A549 (cell line): ENCODE results near the gene GALNT5. TPM values are rescaled to one million over a fixed set of nuclear protein-coding genes. Genes with fewer than 3 reads are reported as not detected.

Experiments used
- ATAC-seq, 2 experiments: fragments of 200-7000 bp in 1 of 2; fragments of >200 bp in 1 of 2; cut with Nextera tagmentation in 1 of 2; cut with Tn5 transposase in 1 of 2; 3 replicates each; pipeline versions ENCODE4 v1.8.0 to v1.9.1; 2018 to 2020; ENCODE audit warnings: mild to moderate bottlenecking in 1 of 2, moderate library complexity in 1 of 2
- CTCF ChIA-PET: fragments of 300-600 bp; sonication (Branson Sonifier 250); formaldehyde crosslinking; extraction: SDS; loops from one replicate; lab custom pipeline; 2021; ENCODE audit warnings: antibody characterized with exemption, inconsistent platforms; lab: Yijun Ruan, JAX
- POLR2A ChIA-PET: fragments of 350-600 bp; formaldehyde crosslinking; extraction: SDS; loops from one replicate; lab custom pipeline; 2021; ENCODE audit warnings: antibody characterized with exemption, inconsistent platforms; lab: Yijun Ruan, JAX
- DNase-seq, 2 experiments: peaks; one replicate each; pipeline versions ENCODE4 v3.0.0 to v3.0.0-alpha.2; 2011 to 2016; ENCODE audit warnings: low read depth in 1 of 2, low spot score in 1 of 2
- FAIRE-seq: peaks from 2 replicates; lab custom pipeline; 2011; peaks lifted over from hg19 to GRCh38; lab: Jason Lieb, UNC
- H3K27ac ChIP-seq, 2 experiments: fragments of >200 bp; sonication (Bioruptor Twin); formaldehyde crosslinking; 3 replicates each; pipeline ENCODE4 v1.5.1; 2016 to 2017
- H3K4me1 ChIP-seq: fragments of >200 bp; sonication (Bioruptor Twin); formaldehyde crosslinking; 3 replicates; pipeline ENCODE4 v1.6.1; 2016
- H3K4me2 ChIP-seq: fragments of >200 bp; sonication (Bioruptor Twin); formaldehyde crosslinking; 3 replicates; pipeline ENCODE4 v1.6.1; 2016
- H3K4me3 ChIP-seq: fragments of >200 bp; sonication (Bioruptor Twin); formaldehyde crosslinking; 3 replicates; pipeline ENCODE4 v1.5.1; 2016
- H3K9me3 ChIP-seq: fragments of >200 bp; sonication (Bioruptor Twin); formaldehyde crosslinking; 3 replicates; pipeline ENCODE4 v1.6.1; 2016
- BCL3 ChIP-seq: fragments of >200 bp; sonication (Bioruptor Twin); formaldehyde crosslinking; IDR thresholded peaks from 3 replicates; pipeline ENCODE4 v1.6.1; 2016
- CBX8 ChIP-seq: fragments of 200-600 bp; sonication (generic); IDR thresholded peaks from 2 replicates; pipeline ENCODE4 v1.6.1; 2016
- CEBPB ChIP-seq, 2 experiments: fragments of >200 bp in 1 of 2; sonication (Bioruptor Twin) in 1 of 2; formaldehyde crosslinking in 1 of 2; IDR thresholded peaks; 2 replicates each; pipeline ENCODE4 v1.6.1; 2012 to 2016
- FOXS1 ChIP-seq: fragments of 250-450 bp; sonication (Bioruptor Pico); IDR thresholded peaks from 2 replicates; pipeline ENCODE4 v1.5.0; 2020; ENCODE audit warnings: mild to moderate bottlenecking, moderate library complexity
- HDAC2 ChIP-seq: fragments of 200-600 bp; sonication (generic); IDR thresholded peaks from 2 replicates; pipeline ENCODE4 v1.6.1; 2016
- HES2 ChIP-seq: fragments of >200 bp; sonication (Bioruptor Twin); formaldehyde crosslinking; IDR thresholded peaks from 2 replicates; pipeline ENCODE4 v1.6.1; 2016
- HEYL ChIP-seq: fragments of 250-450 bp; sonication (Bioruptor Pico); IDR thresholded peaks from 2 replicates; pipeline ENCODE4 v1.8.0; 2021; ENCODE audit warnings: mild to moderate bottlenecking, moderate library complexity
- HMGXB4 ChIP-seq: fragments of 250-450 bp; sonication (Bioruptor Pico); IDR thresholded peaks from 2 replicates; pipeline ENCODE4 v1.5.0; 2021; ENCODE audit warnings: mild to moderate bottlenecking, moderate library complexity, borderline replicate concordance
- JUN ChIP-seq, 2 experiments: fragments of >200 bp; sonication (Bioruptor Twin); formaldehyde crosslinking; IDR thresholded peaks; 2 replicates in 1 of 2; 3 replicates in 1 of 2; pipeline ENCODE4 v1.6.1; 2016 to 2017
- MAX ChIP-seq: IDR thresholded peaks from 2 replicates; pipeline ENCODE4 v1.6.1; 2012
- MYC ChIP-seq: IDR thresholded peaks from 2 replicates; pipeline ENCODE4 v1.6.1; 2012; ENCODE audit warnings: mild to moderate bottlenecking, inconsistent platforms, low read length, improper control_type of control experiment, borderline replicate concordance
- NFE2L2 ChIP-seq: fragments of 150-350 bp; conservative IDR thresholded peaks from 2 replicates; pipeline ENCODE4 v1.6.1; 2014; ENCODE audit warnings: low read length
- NR3C1 ChIP-seq: fragments of >200 bp; sonication (Bioruptor Twin); formaldehyde crosslinking; IDR thresholded peaks from 3 replicates; pipeline ENCODE4 v1.6.1; 2017
- POLR2A ChIP-seq: IDR thresholded peaks from 2 replicates; pipeline ENCODE4 v1.6.1; 2012; ENCODE audit warnings: mild to moderate bottlenecking, low read length
- RARB ChIP-seq: fragments of 250-450 bp; sonication (Bioruptor Pico); IDR thresholded peaks from 2 replicates; pipeline ENCODE4 v1.8.0; 2021; ENCODE audit warnings: mild to moderate bottlenecking, moderate library complexity
- RNF2 ChIP-seq: fragments of 200-600 bp; sonication (generic); IDR thresholded peaks from 2 replicates; pipeline ENCODE4 v1.6.1; 2016; ENCODE audit warnings: low read depth, mild to moderate bottlenecking, antibody characterized with exemption, moderate library complexity, borderline replicate concordance
- SREBF2 ChIP-seq: fragments of 450-650 bp; IDR thresholded peaks from 2 replicates; pipeline ENCODE4 v1.6.1; 2014; ENCODE audit warnings: mild to moderate bottlenecking, moderate library complexity
- TFCP2L1 ChIP-seq: fragments of 250-450 bp; sonication (Bioruptor Pico); IDR thresholded peaks from 2 replicates; pipeline ENCODE4 v1.5.0; 2021; ENCODE audit warnings: mild to moderate bottlenecking
- ZNF302 ChIP-seq: fragments of 250-450 bp; sonication (Bioruptor Pico); IDR thresholded peaks from 2 replicates; pipeline ENCODE4 v1.9.0; 2021; ENCODE audit warnings: inconsistent platforms, mild to moderate bottlenecking, moderate library complexity
- WGBS: methylation state at CpG from one replicate; pipeline ENCODE4 v1.1.6; 2017; ENCODE audit errors: missing lambda C conversion rate; 5-methylcytosine and 5-hydroxymethylcytosine counted together
- polyA plus RNA-seq, 4 experiments: library from polyadenylated mRNA; depleted of rRNA in 3 of 4; stranded (reverse); fragments of >200 nt; fragmentation: RNase III in 1 of 4; extraction: RNeasy Plus Mini Kit Qiagen cat#74134 plus additional on column Dnase treatment in 1 of 4; gene quantifications; 2 replicates in 3 of 4; 3 replicates in 1 of 4; pipeline ENCODE4 v1.2.3, GENCODE V29; 2011 to 2017
- TF ChIP-seq, protein P1 (sequence below): IDR thresholded peaks from 2 replicates; pipeline ENCODE4 v1.6.1; 2012
- TF ChIP-seq, protein P2 (sequence below): fragments of >200 bp; sonication (Bioruptor Twin); formaldehyde crosslinking; IDR thresholded peaks from 3 replicates; pipeline ENCODE4 v1.5.1; 2016

The GALNT5 gene
- polyA plus RNA-seq, 2 of the 4 experiments (the other 2 are of a cell fraction): 2.9 to 3.0 TPM

DNA sequence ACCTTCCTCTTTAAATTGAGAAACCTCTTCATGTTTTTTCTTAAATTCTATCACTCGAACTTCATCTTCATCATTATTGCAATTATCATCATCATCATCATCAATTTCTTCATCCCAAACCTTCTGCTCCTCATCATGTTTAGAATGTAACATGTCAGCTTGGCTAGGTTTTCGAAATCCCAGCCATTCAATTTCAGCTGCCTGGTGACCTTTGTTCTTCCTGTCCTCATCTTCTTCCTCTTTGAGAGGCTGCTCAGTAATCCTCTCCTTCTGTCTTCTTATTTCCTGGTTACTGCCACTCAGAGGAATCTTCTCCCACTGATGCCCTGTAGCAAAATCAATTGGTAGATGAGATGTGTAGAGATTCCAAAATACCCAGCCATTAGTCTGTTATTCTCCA is 64.0 kb downstream of the GALNT5 start:
- POLR2A ChIA-PET: no interaction called here
- H3K27ac ChIP-seq: no peak overlapping the region
- no peak for TF ChIP-seq HMGXB4 (CRISPR knock-in tag)
- no peak for TF ChIP-seq FOXS1
- TF ChIP-seq ZNF302 (CRISPR knock-in tag): no peak
- no peak for TF ChIP-seq HES2
- TF ChIP-seq, all 56 proteins: peak for 0
- FAIRE-seq (no peak), DNase-seq (no peak), ATAC-seq (no peak)
- Histone ChIP-seq H3K4me1 (no peaks in the 10 kb centered on the region), H3K4me2 (no peak overlapping the region), H3K4me3 (no peak overlapping the region), H3K9me3 (no peaks in the 10 kb centered on the region)
- CTCF ChIA-PET: interaction anchor here (0.8 to 7.6 kb wide), 2 partner anchors 9 to 15 kb away, joined by 3 to 79 read pairs; no protein-coding TSS in a partner anchor
- 19% methylated on average over 2 of the region's 2 CpGs for WGBS

- Histone ChIP-seq H3K27ac (no peak overlapping the region), H3K4me1 (no peaks in the 10 kb centered on the region), H3K4me2 (no peak overlapping the region), H3K9me3 (no peaks in the 10 kb centered on the region), H3K4me3 (no peak overlapping the region)
- ChIA-PET POLR2A (no interaction called here), CTCF (interaction anchor here (0.7 to 7.6 kb wide), 2 partner anchors 14 to 726 kb away, joined by 3 to 79 read pairs; no protein-coding TSS in a partner anchor)
- FAIRE-seq (no peak), DNase-seq (no peak), ATAC-seq (no peak)
- 78% methylated on average over 4 of the region's 4 CpGs for WGBS
- no peak for TF ChIP-seq JUN (IDR thresholded peaks at IDR 0.05)
- TF ChIP-seq HDAC2: no peak
- no peak for TF ChIP-seq RNF2
- TF ChIP-seq RARB (CRISPR knock-in tag): no peak
- TF ChIP-seq NR3C1: no peak
- no peak for TF ChIP-seq CEBPB (IDR thresholded peaks at IDR 0.05)
- TF ChIP-seq, protein P1, sequence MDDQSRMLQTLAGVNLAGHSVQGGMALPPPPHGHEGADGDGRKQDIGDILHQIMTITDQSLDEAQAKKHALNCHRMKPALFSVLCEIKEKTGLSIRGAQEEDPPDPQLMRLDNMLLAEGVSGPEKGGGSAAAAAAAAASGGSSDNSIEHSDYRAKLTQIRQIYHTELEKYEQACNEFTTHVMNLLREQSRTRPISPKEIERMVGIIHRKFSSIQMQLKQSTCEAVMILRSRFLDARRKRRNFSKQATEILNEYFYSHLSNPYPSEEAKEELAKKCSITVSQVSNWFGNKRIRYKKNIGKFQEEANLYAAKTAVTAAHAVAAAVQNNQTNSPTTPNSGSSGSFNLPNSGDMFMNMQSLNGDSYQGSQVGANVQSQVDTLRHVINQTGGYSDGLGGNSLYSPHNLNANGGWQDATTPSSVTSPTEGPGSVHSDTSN: no peak
- TF ChIP-seq SREBF2: no peak
- TF ChIP-seq, protein P2, sequence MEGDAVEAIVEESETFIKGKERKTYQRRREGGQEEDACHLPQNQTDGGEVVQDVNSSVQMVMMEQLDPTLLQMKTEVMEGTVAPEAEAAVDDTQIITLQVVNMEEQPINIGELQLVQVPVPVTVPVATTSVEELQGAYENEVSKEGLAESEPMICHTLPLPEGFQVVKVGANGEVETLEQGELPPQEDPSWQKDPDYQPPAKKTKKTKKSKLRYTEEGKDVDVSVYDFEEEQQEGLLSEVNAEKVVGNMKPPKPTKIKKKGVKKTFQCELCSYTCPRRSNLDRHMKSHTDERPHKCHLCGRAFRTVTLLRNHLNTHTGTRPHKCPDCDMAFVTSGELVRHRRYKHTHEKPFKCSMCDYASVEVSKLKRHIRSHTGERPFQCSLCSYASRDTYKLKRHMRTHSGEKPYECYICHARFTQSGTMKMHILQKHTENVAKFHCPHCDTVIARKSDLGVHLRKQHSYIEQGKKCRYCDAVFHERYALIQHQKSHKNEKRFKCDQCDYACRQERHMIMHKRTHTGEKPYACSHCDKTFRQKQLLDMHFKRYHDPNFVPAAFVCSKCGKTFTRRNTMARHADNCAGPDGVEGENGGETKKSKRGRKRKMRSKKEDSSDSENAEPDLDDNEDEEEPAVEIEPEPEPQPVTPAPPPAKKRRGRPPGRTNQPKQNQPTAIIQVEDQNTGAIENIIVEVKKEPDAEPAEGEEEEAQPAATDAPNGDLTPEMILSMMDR: no peak
- no peak for TF ChIP-seq BCL3
- TF ChIP-seq MYC: no peak
- TF ChIP-seq NFE2L2: no peak
- no peak for TF ChIP-seq MAX
- no peak for TF ChIP-seq HMGXB4 (CRISPR knock-in tag)
- TF ChIP-seq POLR2A: no peak
- TF ChIP-seq TFCP2L1: no peak
- no peak for TF ChIP-seq HEYL
- no peak for TF ChIP-seq CBX8
These were observed 64.9 kb downstream of the GALNT5 start for GRCh38 chr2:157322432-157322831.
